HG02642 (cell line): ENCODE data around the gene NFYC.
A peak's percentile ranks its signal among the peaks of the same experiment; 100 is the strongest.

Experiments
- ATAC-seq: cut with Tn5 transposase; IDR thresholded peaks from one replicate; pipeline ENCODE4 v1.9.1; 2021; ENCODE audit warnings: mild to moderate bottlenecking; ENCODE audit not compliant: unreplicated experiment, poor library complexity

NFYC gene

DNA sequence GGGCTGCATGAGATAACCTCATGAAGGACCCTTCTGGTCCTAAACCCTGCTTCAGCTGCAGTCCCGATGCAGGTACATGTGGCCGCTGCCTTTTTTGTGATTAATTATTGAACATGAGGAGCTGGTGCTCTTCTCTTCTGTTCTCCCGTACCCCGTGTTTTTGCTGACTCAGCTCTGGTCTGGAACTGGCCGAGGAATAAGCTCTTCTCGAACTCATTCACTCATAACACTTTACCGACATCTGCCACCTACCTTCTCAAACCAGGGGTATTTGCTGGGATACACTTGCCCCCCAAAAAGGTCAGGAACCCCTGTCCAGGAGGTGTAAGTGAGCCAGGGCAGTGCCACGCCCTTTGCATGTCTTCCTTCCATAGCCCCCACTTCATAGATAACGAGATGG, 123.9 kb downstream of the NFYC start:
- ATAC-seq = no peak

DNA sequence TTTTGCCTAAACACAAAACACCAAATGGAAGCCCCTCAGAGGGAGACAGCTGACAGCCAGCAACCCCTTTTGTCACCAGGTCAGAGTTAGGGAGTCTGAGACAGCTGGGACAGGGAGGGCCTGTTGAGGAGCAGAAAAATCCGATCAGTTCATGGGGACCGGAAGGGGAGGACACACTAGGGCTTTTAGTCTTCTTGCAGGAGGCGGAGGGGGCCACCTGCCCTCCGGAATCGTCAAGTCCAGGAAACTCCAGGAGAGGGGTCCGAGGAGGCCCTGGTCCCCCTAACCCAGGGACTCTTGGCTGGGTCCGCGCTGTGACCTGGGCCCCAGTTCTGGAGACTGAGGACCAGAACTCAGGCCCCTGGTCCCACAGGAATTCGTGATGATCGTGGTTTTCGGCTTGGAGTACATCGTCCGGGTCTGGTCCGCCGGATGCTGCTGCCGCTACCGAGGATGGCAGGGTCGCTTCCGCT, 126.3 kb downstream of the NFYC start:
- peak; percentile 6 for ATAC-seq

GRCh38 chr1:40818264-40818961, 126.9 kb downstream of the NFYC start:
- ATAC-seq = peak; percentile 85

DNA sequence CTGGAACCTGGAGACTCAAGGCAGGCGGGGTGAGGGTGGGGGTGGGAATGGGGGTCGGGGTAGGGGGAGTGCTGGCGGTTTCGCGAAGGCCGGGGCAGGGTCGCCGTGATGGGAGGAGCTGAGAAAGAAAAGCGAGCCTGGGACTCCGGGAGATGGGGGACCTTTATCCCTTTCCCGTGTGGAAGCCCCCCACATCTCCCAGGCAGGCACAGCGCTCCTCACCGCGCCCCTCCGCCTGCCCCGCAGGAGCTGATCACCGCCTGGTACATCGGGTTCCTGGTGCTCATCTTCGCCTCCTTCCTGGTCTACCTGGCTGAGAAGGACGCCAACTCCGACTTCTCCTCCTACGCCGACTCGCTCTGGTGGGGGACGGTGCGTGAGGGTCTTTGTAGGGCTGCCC, 127.6 kb downstream of the NFYC start:
- ATAC-seq = no peak

- ATAC-seq = no peak
Measured at GRCh38 chr1:40820251-40820797, 128.8 kb downstream of the NFYC start.
